ENCODE results near the gene SPN. TPM values are rescaled to one million over a fixed set of nuclear protein-coding genes. Genes with fewer than 3 reads are reported as not detected.

Gene SPN
- total RNA-seq, 1 experiment from 2014 or later = 0.17 TPM

GRCh38 chr16:29667755-29668154 is 4.7 kb downstream of the SPN start:
- H4K20me1 ChIP-seq (ENCODE audit: insufficient read depth) = no peaks in the 10 kb centered on the region
- H3K27ac ChIP-seq = no peak overlapping the region
- no peaks in the 10 kb centered on the region for H3K36me3 ChIP-seq (ENCODE audit: low read depth)
- intact Hi-C loops (cut with micrococcal nuclease; ENCODE audit: unreplicated experiment) = no loop called here
- no peak for DNase-seq
- H3F3A ChIP-seq (ENCODE audit: insufficient read depth, low read depth) = no peaks in the 10 kb centered on the region
- H3K79me2 ChIP-seq (ENCODE audit: low read depth) = no peaks in the 10 kb centered on the region
- H3K4me1 ChIP-seq (replicated peaks; ENCODE audit: insufficient read depth) = no peaks in the 10 kb centered on the region
- H3K27me3 ChIP-seq (ENCODE audit: insufficient read depth, low read depth) = no peaks in the 10 kb centered on the region
- H3K9me3 ChIP-seq (ENCODE audit: insufficient read depth, low read depth) = no peaks in the 10 kb centered on the region
- no peak overlapping the region for H3K4me3 ChIP-seq
- ChIA-PET CTCF (no interaction called here), POLR2A (ENCODE audit: unreplicated experiment) (no interaction called here)
- H2AFZ ChIP-seq = no peak overlapping the region
- no peak for TF ChIP-seq EZH2 (IDR thresholded peaks at IDR 0.05; ENCODE audit: low read depth)
- TF ChIP-seq CTCF (conservative IDR thresholded peaks at IDR 0.05) = no peak
- no peak overlapping the region for H3K4me2 ChIP-seq
- H3K9me2 ChIP-seq (ENCODE audit: insufficient read depth) = no peaks in the 10 kb centered on the region
- no TSS peak for BruUV-seq (replicated peaks)

DNA sequence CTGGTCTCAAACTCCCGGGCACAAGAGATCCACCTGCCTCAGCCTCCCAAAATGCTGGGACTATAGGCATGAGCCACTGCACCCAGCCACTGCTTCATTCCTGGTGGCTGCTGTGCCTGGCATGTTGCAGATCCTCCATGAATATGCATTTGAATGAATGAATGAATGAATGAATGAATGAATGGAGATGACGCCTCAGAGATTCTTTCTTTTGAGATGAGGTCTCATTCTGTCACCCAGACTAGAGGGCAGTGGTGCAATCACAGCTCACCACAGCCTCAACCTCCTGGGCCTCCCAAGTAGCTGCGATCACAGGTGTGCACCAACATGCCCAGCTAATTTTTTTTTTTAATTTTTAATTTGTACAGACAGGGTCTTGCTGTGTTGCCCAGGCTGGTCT is 5.2 kb downstream of the SPN start:
- TF ChIP-seq CTCF (conservative IDR thresholded peaks at IDR 0.05) (no peak), EZH2 (IDR thresholded peaks at IDR 0.05; ENCODE audit: low read depth) (no peak)
- Histone ChIP-seq H3K4me3 (no peak overlapping the region), H3K4me2 (no peak overlapping the region), H3K79me2 (ENCODE audit: low read depth) (no peaks in the 10 kb centered on the region), H3K4me1 (replicated peaks; ENCODE audit: insufficient read depth) (no peaks in the 10 kb centered on the region), H3K9me2 (ENCODE audit: insufficient read depth) (no peaks in the 10 kb centered on the region), H4K20me1 (ENCODE audit: insufficient read depth) (no peaks in the 10 kb centered on the region), H3F3A (ENCODE audit: insufficient read depth, low read depth) (no peaks in the 10 kb centered on the region), H3K27me3 (ENCODE audit: insufficient read depth, low read depth) (no peaks in the 10 kb centered on the region), H2AFZ (no peak overlapping the region), H3K9me3 (ENCODE audit: insufficient read depth, low read depth) (no peaks in the 10 kb centered on the region), H3K36me3 (ENCODE audit: low read depth) (no peaks in the 10 kb centered on the region), H3K27ac (no peak overlapping the region)
- intact Hi-C loops (cut with micrococcal nuclease; ENCODE audit: unreplicated experiment) = no loop called here
- ChIA-PET POLR2A (ENCODE audit: unreplicated experiment) (no interaction called here), CTCF (no interaction called here)
- BruUV-seq (replicated peaks) = no TSS peak
- no peak for DNase-seq

DNA sequence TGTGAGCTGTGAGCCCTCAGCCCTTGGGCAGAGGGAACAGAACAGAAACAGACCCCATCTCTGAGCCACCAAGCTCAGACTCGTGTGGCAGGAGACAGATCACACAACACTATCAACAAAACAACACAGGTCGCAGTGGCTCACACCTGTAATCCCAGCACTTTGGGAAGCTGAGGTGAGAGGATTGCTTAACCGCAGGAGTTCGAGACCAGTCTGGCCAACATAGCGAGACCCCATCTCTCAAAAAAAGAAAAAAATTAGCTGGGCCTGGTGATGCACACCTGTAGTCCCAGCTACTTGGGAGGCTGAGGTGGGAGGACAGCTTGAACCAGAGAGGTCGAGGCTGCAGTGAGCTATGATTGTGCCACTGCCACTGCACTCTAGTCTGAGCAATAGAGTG is 10.5 kb downstream of the SPN start:
- Histone ChIP-seq H3K9me3 (ENCODE audit: insufficient read depth, low read depth) (no peaks in the 10 kb centered on the region), H3K4me2 (no peak overlapping the region), H3K79me2 (ENCODE audit: low read depth) (no peaks in the 10 kb centered on the region), H3K4me1 (replicated peaks; ENCODE audit: insufficient read depth) (no peaks in the 10 kb centered on the region), H2AFZ (no peak overlapping the region), H3F3A (ENCODE audit: insufficient read depth, low read depth) (peaks cover 1% of the 10 kb centered on the region; the same call in 1 of the 2 replicates), H3K9me2 (ENCODE audit: insufficient read depth) (no peaks in the 10 kb centered on the region), H3K27me3 (ENCODE audit: insufficient read depth, low read depth) (no peaks in the 10 kb centered on the region), H3K27ac (no peak overlapping the region), H3K4me3 (no peak overlapping the region), H4K20me1 (ENCODE audit: insufficient read depth) (no peaks in the 10 kb centered on the region), H3K36me3 (ENCODE audit: low read depth) (no peaks in the 10 kb centered on the region)
- intact Hi-C loops (cut with micrococcal nuclease; ENCODE audit: unreplicated experiment) = no loop called here
- ChIA-PET CTCF (interaction anchor here (0.7 kb wide), 1 partner anchor 135 kb away, joined by 4 read pairs; no protein-coding TSS in a partner anchor), POLR2A (ENCODE audit: unreplicated experiment) (interaction anchor here (0.7 kb wide), 1 partner anchor 16 kb away, joined by 17 read pairs; no protein-coding TSS in a partner anchor)
- no peak for DNase-seq
- BruUV-seq (replicated peaks) = no TSS peak
- TF ChIP-seq CTCF (conservative IDR thresholded peaks at IDR 0.05) = no peak
- TF ChIP-seq EZH2 (IDR thresholded peaks at IDR 0.05; ENCODE audit: low read depth) = no peak
